Amniotic stem cell (primary cell): ENCODE measurements around the gene IL17RE.
"Not testable (repeated sequence)": the region's sequence is repeated elsewhere in the genome, so short reads cannot be mapped to it uniquely, and the experiment has no call there.

Experiments
- DNase-seq: peaks from one replicate; lab custom pipeline; 2025; lab: John Stamatoyannopoulos, UW

IL17RE gene

DNA sequence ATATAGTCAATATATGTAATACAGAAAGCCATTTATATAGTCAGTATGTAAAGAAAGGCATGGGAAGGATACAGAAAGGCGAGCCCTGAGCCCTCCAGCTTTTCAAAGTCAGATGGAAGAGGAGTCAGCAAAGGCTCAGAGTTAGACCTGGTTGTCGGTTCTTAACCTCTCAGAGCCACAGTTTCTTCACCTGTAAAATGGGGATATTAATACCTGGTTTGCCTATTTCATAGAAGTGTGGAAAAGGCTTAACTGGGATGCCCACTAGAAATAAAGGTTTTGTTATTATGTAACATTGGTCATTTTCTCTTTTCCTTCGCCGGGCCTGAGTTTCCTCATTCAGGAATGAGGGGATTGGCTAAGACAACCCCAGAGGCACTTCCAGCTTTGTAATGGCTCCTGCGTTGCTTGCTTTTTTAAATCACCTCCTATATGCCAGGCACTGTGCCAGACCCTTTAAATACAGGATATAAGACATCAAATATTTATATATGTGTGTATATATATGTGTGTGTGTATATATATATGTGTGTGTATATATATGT is 33.4 kb downstream of the IL17RE start:
- no peak for DNase-seq

GRCh38 chr3:9937486-9938238 is 35.0 kb downstream of the IL17RE start:
- DNase-seq, result no peak

GRCh38 chr3:9938966-9939365 is 36.3 kb downstream of the IL17RE start:
- no peak for DNase-seq

- not testable (repeated sequence) for DNase-seq
These were observed 37.3 kb downstream of the IL17RE start for GRCh38 chr3:9939906-9940305.

DNA sequence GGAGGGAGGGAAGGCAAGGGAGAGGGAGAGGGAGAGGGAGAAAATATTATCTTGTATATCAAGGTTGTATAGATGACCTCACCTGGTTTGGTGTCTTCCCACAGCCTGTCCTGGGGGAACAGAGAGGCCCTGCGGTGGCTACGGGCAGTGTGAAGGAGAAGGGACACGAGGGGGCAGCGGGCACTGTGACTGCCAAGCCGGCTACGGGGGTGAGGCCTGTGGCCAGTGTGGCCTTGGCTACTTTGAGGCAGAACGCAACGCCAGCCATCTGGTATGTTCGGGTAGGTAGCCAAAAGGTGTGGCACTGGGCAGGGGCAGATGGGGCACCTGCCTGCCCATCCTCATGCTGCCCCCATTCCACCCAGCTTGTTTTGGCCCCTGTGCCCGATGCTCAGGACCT is 38.1 kb downstream of the IL17RE start:
- DNase-seq, result no peak

GRCh38 chr3:9942164-9942563 is 39.5 kb downstream of the IL17RE start:
- DNase-seq, result no peak

- no peak for DNase-seq
These were observed 40.5 kb downstream of the IL17RE start for GRCh38 chr3:9942934-9943690.

DNA sequence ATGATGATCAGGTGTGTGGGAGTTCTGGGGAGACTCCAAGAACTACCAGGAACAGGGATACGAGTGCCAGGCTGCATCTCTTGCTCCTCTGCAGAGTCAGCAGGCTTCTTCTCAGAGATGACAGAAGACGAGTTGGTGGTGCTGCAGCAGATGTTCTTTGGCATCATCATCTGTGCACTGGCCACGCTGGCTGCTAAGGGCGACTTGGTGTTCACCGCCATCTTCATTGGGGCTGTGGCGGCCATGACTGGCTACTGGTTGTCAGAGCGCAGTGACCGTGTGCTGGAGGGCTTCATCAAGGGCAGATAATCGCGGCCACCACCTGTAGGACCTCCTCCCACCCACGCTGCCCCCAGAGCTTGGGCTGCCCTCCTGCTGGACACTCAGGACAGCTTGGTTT is 41.6 kb downstream of the IL17RE start:
- DNase-seq, result no peak

DNA sequence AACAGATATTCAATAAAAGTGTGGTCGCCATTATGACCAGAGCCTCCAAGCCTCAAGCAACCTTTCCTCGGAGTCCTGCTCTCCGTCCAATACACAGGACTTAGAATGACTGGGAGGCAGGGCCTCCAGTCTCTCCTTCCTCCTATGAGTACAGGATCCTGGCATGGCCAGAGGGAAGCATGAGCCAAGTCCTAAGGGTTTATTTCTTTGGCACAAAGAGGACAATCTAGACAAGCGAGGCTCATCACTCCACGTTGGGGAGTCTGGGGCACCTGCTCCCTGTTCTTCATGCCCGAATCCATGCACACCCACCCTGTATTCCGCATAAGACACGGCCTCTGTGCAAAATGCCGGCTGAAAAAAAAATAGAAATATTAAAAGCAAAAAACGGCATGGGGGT is 42.7 kb downstream of the IL17RE start:
- DNase-seq, result no peak

DNA sequence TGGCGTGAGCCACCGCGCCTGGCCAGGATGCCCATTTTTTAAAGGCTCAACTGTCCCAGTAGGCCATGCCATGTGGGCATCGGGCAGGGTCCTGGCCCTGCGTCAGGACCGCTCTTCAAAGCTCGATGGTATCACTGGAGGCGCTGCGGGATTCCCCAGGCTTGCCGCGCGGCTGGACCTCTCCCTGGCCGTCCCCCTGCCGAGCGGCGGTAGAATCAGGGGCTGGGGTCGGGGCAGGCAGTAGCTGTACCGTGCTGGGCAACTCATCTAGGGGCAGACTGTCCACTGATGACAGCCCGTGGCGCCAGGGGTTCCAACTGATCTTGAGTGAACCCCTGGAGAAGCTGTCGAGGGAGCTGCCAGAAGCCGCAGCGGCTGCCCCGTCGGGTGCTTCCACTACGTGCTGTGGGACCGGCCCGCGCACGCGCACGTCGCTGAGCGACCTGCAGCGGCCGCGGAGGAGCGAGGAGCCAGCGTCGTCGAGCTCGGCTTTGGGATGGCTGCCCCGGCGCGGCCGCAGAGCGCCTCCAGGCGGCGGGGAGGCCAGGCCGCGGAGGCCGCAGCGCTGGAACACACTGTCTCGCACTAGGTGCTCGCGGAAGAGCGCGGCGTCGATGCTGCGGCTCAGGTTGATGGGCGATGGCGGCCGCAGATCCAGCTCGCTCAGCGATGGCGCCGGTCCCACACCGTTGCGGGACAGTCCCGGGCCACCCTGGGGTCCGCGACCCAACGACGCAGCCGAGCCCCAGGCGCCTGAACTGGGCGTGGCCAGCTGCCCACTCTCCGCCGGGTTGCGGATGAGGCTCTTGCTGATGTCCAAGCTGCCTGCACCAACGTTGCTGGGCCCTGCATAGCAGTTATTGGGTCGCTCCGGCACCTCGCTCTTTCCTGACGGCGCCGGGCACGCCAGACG is 43.7 kb downstream of the IL17RE start:
- DNase-seq, result peak; percentile 64

GRCh38 chr3:9947025-9947995 is 44.7 kb downstream of the IL17RE start:
- no peak for DNase-seq

DNA sequence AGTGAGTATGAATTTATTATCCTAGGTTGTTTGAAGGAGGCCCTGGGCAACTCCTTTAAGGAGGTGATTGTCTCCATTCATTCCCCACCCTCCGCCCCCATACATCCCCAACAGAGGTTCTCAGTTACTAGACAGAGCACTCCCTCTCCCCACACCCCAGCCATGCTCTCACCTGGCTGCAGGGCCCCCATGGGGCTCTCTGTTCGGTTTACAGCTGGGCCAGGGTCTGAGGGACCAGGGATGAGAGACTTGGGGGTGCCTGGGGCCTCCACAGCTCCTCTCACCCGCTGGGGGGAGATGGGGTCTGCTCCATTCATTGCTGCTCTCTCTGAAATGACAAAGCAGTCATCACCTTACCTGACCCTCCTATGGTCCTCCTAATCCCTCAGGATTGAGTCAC is 45.9 kb downstream of the IL17RE start:
- no peak for DNase-seq

DNA sequence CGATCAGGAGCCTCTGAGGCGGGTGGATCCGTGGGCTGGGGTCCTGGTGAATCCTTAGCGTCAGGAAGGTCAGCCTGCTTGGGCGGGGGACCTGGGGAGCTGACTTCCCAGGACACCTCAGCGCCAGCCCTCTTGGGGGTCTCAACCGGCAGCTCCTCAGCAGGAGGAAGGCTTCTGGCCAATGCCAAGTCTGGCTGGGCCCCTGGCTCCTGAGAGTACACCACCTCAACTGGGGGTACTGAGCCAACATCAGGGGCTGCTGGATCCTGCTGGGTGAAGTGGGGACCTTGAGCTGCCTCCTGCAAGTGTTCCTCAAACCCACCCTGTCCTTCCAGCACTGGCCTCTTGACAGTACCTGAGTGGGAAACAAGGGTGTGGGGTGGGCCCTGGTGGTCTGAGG is 46.5 kb downstream of the IL17RE start:
- no peak for DNase-seq

DNA sequence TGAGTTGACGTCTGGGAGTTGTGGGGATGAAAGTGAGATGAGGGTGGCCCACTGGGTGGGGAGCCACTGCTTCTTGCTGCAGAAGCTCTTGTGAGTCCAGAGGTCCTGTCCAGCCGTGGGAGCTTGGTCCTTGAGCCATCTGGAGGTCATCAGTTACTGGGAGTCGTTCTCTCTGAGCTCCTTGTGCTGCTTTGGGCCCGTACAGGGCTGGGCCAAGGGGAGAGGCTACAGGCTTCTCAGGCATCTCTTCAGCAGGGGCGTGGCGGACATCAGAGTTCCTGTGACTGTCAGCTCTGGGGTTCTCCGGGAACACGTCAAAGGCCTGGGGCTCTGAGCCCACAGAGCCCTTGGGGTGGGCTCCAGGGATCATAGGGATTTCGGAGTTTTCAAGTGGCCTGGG is 47.0 kb downstream of the IL17RE start:
- DNase-seq, result no peak

- DNase-seq, result no peak
These were observed 48.5 kb downstream of the IL17RE start for GRCh38 chr3:9951126-9951525.

DNA sequence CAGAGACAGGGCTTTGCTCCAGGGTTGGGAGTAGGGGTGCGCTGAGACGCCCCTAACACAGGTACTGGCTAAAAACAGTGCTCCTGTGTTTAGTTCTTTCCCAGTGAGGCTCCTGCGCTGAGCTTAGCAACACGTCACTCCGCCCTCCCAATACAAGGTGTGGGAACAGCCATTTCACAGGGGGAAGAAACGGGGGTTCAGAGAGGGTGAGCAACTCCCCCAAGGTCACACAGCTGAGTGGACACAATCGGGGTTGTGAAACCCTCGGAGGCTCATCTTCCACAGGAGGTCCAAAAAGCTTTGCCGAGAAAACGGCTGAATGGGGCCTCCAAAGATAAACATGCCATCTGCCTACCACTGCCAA is 48.9 kb downstream of the IL17RE start:
- DNase-seq, result no peak

GRCh38 chr3:9951962-9952805 is 49.5 kb downstream of the IL17RE start, which contains the start of gene PRRT3:
Gene PRRT3, minus strand, starts transcription at chr3:9952408. Its CDS starts 2,293 bp downstream, at chr3:9950115.
- DNase-seq, result no peak

- DNase-seq, result no peak
These were observed 52.4 kb downstream of the IL17RE start for GRCh38 chr3:9955067-9955502.

DNA sequence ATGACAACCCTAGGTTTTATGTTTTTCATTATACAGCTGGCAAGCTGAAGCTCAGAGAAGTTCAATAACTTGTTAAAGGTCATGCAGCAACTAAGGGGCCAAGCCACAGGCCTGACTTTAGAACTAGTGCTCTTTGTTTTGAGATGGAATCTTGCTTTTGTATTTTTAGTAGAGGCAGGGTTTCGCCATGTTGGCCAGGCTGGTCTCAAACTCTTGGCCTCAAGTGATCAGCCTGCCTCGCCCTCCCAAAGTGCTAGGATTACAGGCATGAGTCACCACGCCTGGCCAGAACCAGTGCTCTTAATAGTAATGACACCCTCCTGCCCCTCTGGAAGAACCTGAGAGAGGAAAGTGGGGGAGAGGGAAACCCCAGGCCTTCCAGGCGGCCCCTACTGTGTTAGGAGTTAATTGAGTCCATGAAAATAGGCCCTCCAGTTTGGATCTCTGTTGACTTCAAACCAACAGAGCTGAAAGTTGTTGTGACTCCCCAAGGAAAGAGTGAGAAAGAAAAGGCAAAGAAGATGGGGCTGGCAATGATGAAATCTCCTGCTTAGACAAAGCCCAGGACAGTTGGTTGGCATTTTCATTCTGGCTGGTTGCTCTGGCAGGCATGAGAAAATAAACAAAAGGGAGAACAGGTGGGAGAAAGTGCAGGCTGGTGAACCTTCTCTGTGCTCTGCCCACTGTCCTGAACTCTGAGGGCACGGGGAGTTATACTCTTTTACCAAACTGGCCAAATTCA is 53.1 kb downstream of the IL17RE start:
- no peak for DNase-seq
